Gastrocnemius medialis (tissue), 4 donors: ENCODE results near the gene EIF2AK3. TPM values are rescaled to one million over a fixed set of nuclear protein-coding genes. Genes with fewer than 3 reads are reported as not detected.

Experiments used
- ATAC-seq, 2 donors: fragments of 150-250 bp; one replicate each; pipeline ENCODE4 v1.9.1; 2016
- DNase-seq, 2 donors: peaks; one replicate each; pipeline ENCODE4 v3.0.0-alpha.2; 2019
- H3K27ac ChIP-seq, 4 donors: fragments of 200-600 bp; sonication (generic); 1 replicate in 1 of 4; 2 replicates in 3 of 4; pipeline ENCODE4 v1.5.1; 2016 to 2018; ENCODE audit warnings: mild to moderate bottlenecking in 2 of 4, moderate library complexity in 1 of 4
- H3K27me3 ChIP-seq, 3 donors: fragments of 200-600 bp; sonication (generic) in 2 of 3; 1 replicate in 1 of 3; 2 replicates in 2 of 3; pipeline versions ENCODE4 v1.5.1 to v1.6.0; 2016 to 2019; ENCODE audit warnings: mild to moderate bottlenecking in 1 of 3, moderate library complexity in 1 of 3
- H3K36me3 ChIP-seq, 2 donors: fragments of 200-600 bp; sonication (generic) in 1 of 2; one replicate each; pipeline ENCODE4 v1.5.1; 2017 to 2018
- H3K4me1 ChIP-seq, 2 donors: fragments of 200-600 bp; sonication (generic) in 1 of 2; one replicate each; pipeline ENCODE4 v1.5.1; 2016 to 2017; ENCODE audit warnings: mild to moderate bottlenecking in 2 of 2
- H3K4me3 ChIP-seq, 4 donors: fragments of 200-600 bp; sonication (generic) in 3 of 4; 1 replicate in 1 of 4; 2 replicates in 3 of 4; pipeline ENCODE4 v1.5.1; 2016 to 2019; ENCODE audit warnings: mild to moderate bottlenecking in 2 of 4
- H3K9me3 ChIP-seq, 3 donors: fragments of 200-600 bp; sonication (generic) in 2 of 3; 1 replicate in 1 of 3; 2 replicates in 2 of 3; pipeline ENCODE4 v1.5.1; 2016 to 2019
- CTCF ChIP-seq, 5 experiments: fragments of 450-650 bp in 3 of 5; fragments of 200-600 bp in 2 of 5; sonication (generic) in 2 of 5; IDR thresholded peaks in 4 of 5; conservative IDR thresholded peaks in 1 of 5; 1 replicate in 4 of 5; 2 replicates in 1 of 5; pipeline ENCODE4 v1.5.1; 2016 to 2019; ENCODE audit warnings: antibody characterized with exemption in 5 of 5, mild to moderate bottlenecking in 3 of 5, moderate library complexity in 3 of 5
- POLR2A ChIP-seq, 2 donors: fragments of 450-650 bp; IDR thresholded peaks; one replicate each; pipeline ENCODE4 v1.6.1; 2017; ENCODE audit warnings: antibody characterized with exemption in 2 of 2, mild to moderate bottlenecking in 2 of 2, moderate library complexity in 2 of 2
- in situ Hi-C, 4 donors: fragments of 200-750 bp; cut with MboI; loops; one replicate each; pipeline versions ENCODE4 v1.15.0 to v1.8.0; 2017; ENCODE audit warnings: low sequenced_read_pairs in 4 of 4
- intact Hi-C: fragments of 100-400 bp; cut with DNase I; formaldehyde crosslinking; loops from one replicate; pipeline ENCODE4 v1.15.1; 2023; ENCODE audit warnings: low total_unique reads
- total RNA-seq, 4 donors: library from RNA; depleted of rRNA; stranded (reverse); fragments of >200 nt; gene quantifications; one replicate each; pipeline versions ENCODE4 v1.1.0 to v1.2.3, GENCODE V29; 2016

Gene EIF2AK3
- total RNA-seq, 4 donors from 2014 or later: 5.9 to 20.1 (median 9.8) TPM

- H3K9me3 ChIP-seq: no peaks in the 10 kb centered on the region
- H3K27ac ChIP-seq: peak overlapping the region; percentile 91 to 99 (median 96)
- ATAC-seq (peak; percentile 96 to 98), DNase-seq (peak; percentile 87 to 91)
- TF ChIP-seq CTCF (IDR thresholded peaks at IDR 0.05 in 4 of 5, conservative IDR thresholded peaks at IDR 0.05 in 1 of 5) (no peak), POLR2A (IDR thresholded peaks at IDR 0.05) (peak; percentile 66 to 92)
- peak overlapping the region; percentile 43 to 53 (median 52) for H3K4me3 ChIP-seq
- no peaks in the 10 kb centered on the region for H3K36me3 ChIP-seq
- peaks cover 22 to 30% of the 10 kb centered on the region in 2 donors for H3K4me1 ChIP-seq
- H3K27me3 ChIP-seq: no peaks in the 10 kb centered on the region
- intact Hi-C loops: loop anchor here (1.0 kb wide), 1 partner anchor 31 kb away; no protein-coding TSS in a partner anchor
- in situ Hi-C loops: loop anchor here in 1 of 4 donors (25.0 kb wide), 1 partner anchor 597 kb away; the partner anchor contains the start of genes KRCC1 and SMYD1
Observed at GRCh38 chr2:88659538-88659915, 32.3 kb upstream of the EIF2AK3 start.

GRCh38 chr2:88658881-88659537, 31.7 kb upstream of the EIF2AK3 start:
- Histone ChIP-seq H3K9me3 (no peaks in the 10 kb centered on the region), H3K4me1 (peaks cover 22 to 30% of the 10 kb centered on the region in 2 donors), H3K36me3 (no peaks in the 10 kb centered on the region), H3K27ac (peak overlapping the region; percentile 91 to 99 (median 96)), H3K4me3 (peak overlapping the region; percentile 43 to 53 (median 52)), H3K27me3 (no peaks in the 10 kb centered on the region)
- peak; percentile 19 to 37 for ATAC-seq
- no peak for DNase-seq
- TF ChIP-seq POLR2A (IDR thresholded peaks at IDR 0.05) (no peak), CTCF (IDR thresholded peaks at IDR 0.05 in 4 of 5, conservative IDR thresholded peaks at IDR 0.05 in 1 of 5) (no peak)
- intact Hi-C loops (loop anchor here (1.0 kb wide), 1 partner anchor 31 kb away; no protein-coding TSS in a partner anchor), in situ Hi-C loops (loop anchor here in 1 of 4 donors (25.0 kb wide), 1 partner anchor 597 kb away; the partner anchor contains the start of genes KRCC1 and SMYD1)

GRCh38 chr2:88658326-88658725, 31.1 kb upstream of the EIF2AK3 start:
- Histone ChIP-seq H3K27ac (peak overlapping the region; percentile 91 to 99 (median 96)), H3K4me1 (peaks cover 22 to 30% of the 10 kb centered on the region in 2 donors), H3K36me3 (no peaks in the 10 kb centered on the region), H3K9me3 (no peaks in the 10 kb centered on the region), H3K4me3 (no peak overlapping the region), H3K27me3 (no peaks in the 10 kb centered on the region)
- TF ChIP-seq CTCF (IDR thresholded peaks at IDR 0.05 in 4 of 5, conservative IDR thresholded peaks at IDR 0.05 in 1 of 5) (no peak), POLR2A (IDR thresholded peaks at IDR 0.05) (no peak)
- intact Hi-C loops: no loop called here
- ATAC-seq: no peak
- in situ Hi-C loops: loop anchor here in 1 of 4 donors (25.0 kb wide), 1 partner anchor 596 kb away; the partner anchor contains the start of genes KRCC1 and SMYD1
- DNase-seq: no peak

- Histone ChIP-seq H3K27me3 (no peaks in the 10 kb centered on the region), H3K27ac (peak overlapping the region; percentile 91 to 99 (median 96)), H3K9me3 (no peaks in the 10 kb centered on the region), H3K4me1 (peaks cover 22 to 30% of the 10 kb centered on the region in 2 donors), H3K4me3 (no peak overlapping the region), H3K36me3 (no peaks in the 10 kb centered on the region)
- no peak for ATAC-seq
- no peak for DNase-seq
- intact Hi-C loops (no loop called here), in situ Hi-C loops (loop anchor here in 1 of 4 donors (25.0 kb wide), 1 partner anchor 595 kb away; the partner anchor contains the start of genes KRCC1 and SMYD1)
- TF ChIP-seq POLR2A (IDR thresholded peaks at IDR 0.05) (no peak), CTCF (IDR thresholded peaks at IDR 0.05 in 4 of 5, conservative IDR thresholded peaks at IDR 0.05 in 1 of 5) (no peak)
Observed at GRCh38 chr2:88657131-88657530, 29.9 kb upstream of the EIF2AK3 start.
